Measurements from ENCODE around the gene ELL3.
"Not testable (repeated sequence)": the region's sequence is repeated elsewhere in the genome, so short reads cannot be mapped to it uniquely, and the experiment has no call there.

DNA sequence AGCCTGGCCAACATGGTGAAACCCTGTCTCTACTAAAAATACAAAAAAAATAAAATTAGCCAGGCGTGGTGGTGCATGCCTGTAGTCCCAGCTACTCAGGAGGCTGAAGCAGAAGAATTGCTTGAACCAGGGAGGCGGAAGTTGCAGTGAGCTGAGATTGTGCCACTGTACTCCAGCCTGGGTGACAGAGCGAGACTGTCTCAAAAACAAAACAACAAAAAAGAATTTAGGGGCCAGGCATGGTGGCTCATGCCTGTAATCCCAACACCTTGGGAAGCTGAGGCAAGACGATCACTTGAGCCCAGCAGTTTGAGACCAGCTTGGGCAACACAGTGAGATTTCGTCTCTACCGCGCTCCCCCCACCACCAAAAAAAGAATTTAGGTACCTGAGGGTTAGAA, 25.9 kb upstream of the ELL3 start:
- TF ChIP-seq, protein P1, sequence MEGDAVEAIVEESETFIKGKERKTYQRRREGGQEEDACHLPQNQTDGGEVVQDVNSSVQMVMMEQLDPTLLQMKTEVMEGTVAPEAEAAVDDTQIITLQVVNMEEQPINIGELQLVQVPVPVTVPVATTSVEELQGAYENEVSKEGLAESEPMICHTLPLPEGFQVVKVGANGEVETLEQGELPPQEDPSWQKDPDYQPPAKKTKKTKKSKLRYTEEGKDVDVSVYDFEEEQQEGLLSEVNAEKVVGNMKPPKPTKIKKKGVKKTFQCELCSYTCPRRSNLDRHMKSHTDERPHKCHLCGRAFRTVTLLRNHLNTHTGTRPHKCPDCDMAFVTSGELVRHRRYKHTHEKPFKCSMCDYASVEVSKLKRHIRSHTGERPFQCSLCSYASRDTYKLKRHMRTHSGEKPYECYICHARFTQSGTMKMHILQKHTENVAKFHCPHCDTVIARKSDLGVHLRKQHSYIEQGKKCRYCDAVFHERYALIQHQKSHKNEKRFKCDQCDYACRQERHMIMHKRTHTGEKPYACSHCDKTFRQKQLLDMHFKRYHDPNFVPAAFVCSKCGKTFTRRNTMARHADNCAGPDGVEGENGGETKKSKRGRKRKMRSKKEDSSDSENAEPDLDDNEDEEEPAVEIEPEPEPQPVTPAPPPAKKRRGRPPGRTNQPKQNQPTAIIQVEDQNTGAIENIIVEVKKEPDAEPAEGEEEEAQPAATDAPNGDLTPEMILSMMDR (IDR thresholded peaks at IDR 0.05): not testable (repeated sequence)
- not testable (repeated sequence) for TF ChIP-seq ZFX (IDR thresholded peaks at IDR 0.05; ENCODE audit: borderline replicate concordance)
